ENCODE measurements around the gene RIMS4.

RIMS4 gene

GRCh38 chr20:44835661-44836221 is 25.4 kb upstream of the RIMS4 start:
- peaks cover 5% of the 10 kb centered on the region for H3K27me3 ChIP-seq (ENCODE audit: insufficient read depth, poor library complexity, severe bottlenecking)
- no peak for DNase-seq (ENCODE audit: low read depth in 1 of 2, low spot score in 1 of 2)
- TF ChIP-seq REST (IDR thresholded peaks at IDR 0.05; ENCODE audit: insufficient replicate concordance, low read depth) (no peak), GABPA (IDR thresholded peaks at IDR 0.05; ENCODE audit: low read depth) (no peak), SPI1 (IDR thresholded peaks at IDR 0.05; ENCODE audit: borderline replicate concordance, low read depth) (no peak)
- no peak overlapping the region for H3K4me3 ChIP-seq (replicated peaks; ENCODE audit: insufficient read depth, low read length)
- H3K27ac ChIP-seq (replicated peaks): no peak overlapping the region

GRCh38 chr20:44835116-44835515 is 24.8 kb upstream of the RIMS4 start:
- peaks cover 5% of the 10 kb centered on the region for H3K27me3 ChIP-seq (ENCODE audit: insufficient read depth, poor library complexity, severe bottlenecking)
- H3K4me3 ChIP-seq (replicated peaks; ENCODE audit: insufficient read depth, low read length): no peak overlapping the region
- TF ChIP-seq REST (IDR thresholded peaks at IDR 0.05; ENCODE audit: insufficient replicate concordance, low read depth): no peak
- TF ChIP-seq GABPA (IDR thresholded peaks at IDR 0.05; ENCODE audit: low read depth): no peak
- TF ChIP-seq POLR2AphosphoS5 (IDR thresholded peaks at IDR 0.05; ENCODE audit: low read depth): no peak
- no peak for TF ChIP-seq SPI1 (IDR thresholded peaks at IDR 0.05; ENCODE audit: borderline replicate concordance, low read depth)
- no peak for TF ChIP-seq CTCF (IDR thresholded peaks at IDR 0.05; ENCODE audit: insufficient read depth, low read length)
- H3K27ac ChIP-seq (replicated peaks): no peak overlapping the region
- no peak for DNase-seq (ENCODE audit: low read depth in 1 of 2, low spot score in 1 of 2)

- Histone ChIP-seq H3K4me3 (replicated peaks; ENCODE audit: insufficient read depth, low read length) (no peak overlapping the region), H3K27me3 (ENCODE audit: insufficient read depth, poor library complexity, severe bottlenecking) (peaks cover 5% of the 10 kb centered on the region), H3K27ac (replicated peaks) (no peak overlapping the region)
- no peak for TF ChIP-seq REST (IDR thresholded peaks at IDR 0.05; ENCODE audit: insufficient replicate concordance, low read depth)
- DNase-seq (ENCODE audit: low read depth in 1 of 2, low spot score in 1 of 2): no peak
These were observed 24.3 kb upstream of the RIMS4 start for GRCh38 chr20:44834693-44835092.

- TF ChIP-seq GABPA (IDR thresholded peaks at IDR 0.05; ENCODE audit: low read depth) (no peak), REST (IDR thresholded peaks at IDR 0.05; ENCODE audit: insufficient replicate concordance, low read depth) (no peak), SPI1 (IDR thresholded peaks at IDR 0.05; ENCODE audit: borderline replicate concordance, low read depth) (no peak), POLR2AphosphoS5 (IDR thresholded peaks at IDR 0.05; ENCODE audit: low read depth) (no peak), CTCF (IDR thresholded peaks at IDR 0.05; ENCODE audit: insufficient read depth, low read length) (no peak)
- Histone ChIP-seq H3K27ac (replicated peaks) (no peak overlapping the region), H3K4me3 (replicated peaks; ENCODE audit: insufficient read depth, low read length) (no peak overlapping the region), H3K27me3 (ENCODE audit: insufficient read depth, poor library complexity, severe bottlenecking) (peaks cover 5% of the 10 kb centered on the region)
- no peak for DNase-seq (ENCODE audit: low read depth in 1 of 2, low spot score in 1 of 2)
These were observed 23.1 kb upstream of the RIMS4 start for GRCh38 chr20:44833437-44833836.

All from HL-60 (cell line).